CD1c-positive myeloid dendritic cell (primary cell): ENCODE data around the gene TMIGD1.
"Not testable (repeated sequence)": the region's sequence is repeated elsewhere in the genome, so short reads cannot be mapped to it uniquely, and the experiment has no call there.

Experiments
- DNase-seq: peaks from one replicate; pipeline ENCODE4 v3.0.0-alpha.2; 2016; ENCODE audit errors: extremely low spot score

TMIGD1 gene

GRCh38 chr17:30358055-30358760 lies 24.4 kb upstream of the TMIGD1 start:
- no peak for DNase-seq

GRCh38 chr17:30357476-30357875 lies 23.6 kb upstream of the TMIGD1 start:
- no peak for DNase-seq

GRCh38 chr17:30354701-30355100 lies 20.8 kb upstream of the TMIGD1 start:
- DNase-seq = no peak

- no peak for DNase-seq
These were observed 18.5 kb upstream of the TMIGD1 start for GRCh38 chr17:30352240-30352814.

- peak; percentile 34 for DNase-seq
These were observed 17.9 kb upstream of the TMIGD1 start for GRCh38 chr17:30351735-30352134.

- DNase-seq = peak; percentile 52
These were observed 17.4 kb upstream of the TMIGD1 start for GRCh38 chr17:30351263-30351662.

- DNase-seq = no peak
These were observed 15.4 kb upstream of the TMIGD1 start for GRCh38 chr17:30349252-30349651.

- no peak for DNase-seq
These were observed 13.6 kb upstream of the TMIGD1 start for GRCh38 chr17:30347488-30347887.

- no peak for DNase-seq
These were observed 12.5 kb upstream of the TMIGD1 start for GRCh38 chr17:30346221-30346795.

- DNase-seq = peak; percentile 59
These were observed 11.7 kb upstream of the TMIGD1 start for GRCh38 chr17:30345527-30346075.

GRCh38 chr17:30345089-30345433 lies 11.2 kb upstream of the TMIGD1 start:
- no peak for DNase-seq

- DNase-seq = peak; percentile 56
These were observed 10.6 kb upstream of the TMIGD1 start for GRCh38 chr17:30344283-30345088.

GRCh38 chr17:30343796-30344195 lies 9.9 kb upstream of the TMIGD1 start:
- no peak for DNase-seq

GRCh38 chr17:30343244-30343643 lies 9.4 kb upstream of the TMIGD1 start:
- not testable (repeated sequence) for DNase-seq

GRCh38 chr17:30341703-30342249 lies 7.9 kb upstream of the TMIGD1 start:
- no peak for DNase-seq

- DNase-seq = no peak
These were observed 7.0 kb upstream of the TMIGD1 start for GRCh38 chr17:30340801-30341356.

- DNase-seq = no peak
These were observed 5.2 kb upstream of the TMIGD1 start for GRCh38 chr17:30339086-30339485.

GRCh38 chr17:30337393-30337999 lies 3.6 kb upstream of the TMIGD1 start:
- no peak for DNase-seq

- DNase-seq = peak; percentile 63
These were observed 2.7 kb upstream of the TMIGD1 start for GRCh38 chr17:30336369-30337171.

- no peak for DNase-seq
These were observed 564 bp upstream of the TMIGD1 start for GRCh38 chr17:30334421-30334820.
